Smooth muscle cell (in vitro differentiated cells): ENCODE data around the gene CTSA. TPM values are rescaled to one million over a fixed set of nuclear protein-coding genes. Genes with fewer than 3 reads are reported as not detected.

Experiments
- DNase-seq: peaks from one replicate; lab custom pipeline; 2025; ENCODE audit not compliant: unreplicated experiment; lab: John Stamatoyannopoulos, UW
- H2AFZ ChIP-seq: fragments of 200-600 bp; sonication (generic); 2 replicates; pipeline ENCODE4 v1.6.0; 2016; ENCODE audit warnings: antibody characterized with exemption, low read depth, mild to moderate bottlenecking
- H3F3A ChIP-seq: fragments of 200-600 bp; sonication (generic); 2 replicates; pipeline ENCODE4 v1.6.0; 2017; ENCODE audit warnings: antibody characterized with exemption, low read depth
- H3K27ac ChIP-seq: fragments of 200-600 bp; sonication (generic); 2 replicates; pipeline ENCODE4 v1.5.1; 2016; ENCODE audit warnings: low read depth, mild to moderate bottlenecking
- H3K27me3 ChIP-seq: fragments of 200-600 bp; sonication (generic); 2 replicates; pipeline ENCODE4 v1.6.1; 2016; ENCODE audit warnings: low read depth, mild to moderate bottlenecking
- H3K36me3 ChIP-seq: fragments of 200-600 bp; sonication (generic); 2 replicates; pipeline ENCODE4 v1.5.1; 2016; ENCODE audit warnings: low read depth
- H3K4me1 ChIP-seq: fragments of 200-600 bp; sonication (generic); 2 replicates; pipeline ENCODE4 v1.5.1; 2016; ENCODE audit warnings: low read depth
- H3K4me2 ChIP-seq: fragments of 200-600 bp; sonication (generic); 2 replicates; pipeline ENCODE4 v1.6.0; 2016; ENCODE audit warnings: mild to moderate bottlenecking
- H3K4me3 ChIP-seq: fragments of 200-600 bp; sonication (generic); 2 replicates; pipeline ENCODE4 v1.5.1; 2016; ENCODE audit warnings: mild to moderate bottlenecking
- H3K79me2 ChIP-seq: fragments of 200-600 bp; sonication (generic); 2 replicates; pipeline ENCODE4 v1.6.0; 2016; ENCODE audit warnings: low read depth, mild to moderate bottlenecking
- H3K9ac ChIP-seq: fragments of 200-600 bp; sonication (generic); 2 replicates; pipeline ENCODE4 v1.6.0; 2016; ENCODE audit warnings: low read depth
- H3K9me3 ChIP-seq: fragments of 200-600 bp; sonication (generic); replicated peaks from 2 replicates; pipeline ENCODE4 v1.5.1; 2016; ENCODE audit warnings: low read depth
- H4K20me1 ChIP-seq: fragments of 200-600 bp; sonication (generic); 2 replicates; pipeline ENCODE4 v1.6.0; 2016; ENCODE audit warnings: low read depth
- CTCF ChIP-seq: fragments of 200-600 bp; sonication (generic); IDR thresholded peaks from 2 replicates; pipeline ENCODE4 v1.5.1; 2017; ENCODE audit warnings: borderline replicate concordance, mild to moderate bottlenecking, antibody characterized with exemption; ENCODE audit not compliant: insufficient read depth, poor library complexity, severe bottlenecking
- WGBS: methylation state at CpG from one replicate; pipeline ENCODE4 v1.1.7; 2016; ENCODE audit warnings: low lambda C conversion rate; 5-methylcytosine and 5-hydroxymethylcytosine counted together
- polyA plus RNA-seq: library from polyadenylated mRNA; unstranded; fragments of >200 nt; fragmentation: Nextera tagmentation; extraction: Ambion mirVana; gene quantifications from 2 replicates; pipeline ENCODE4 v1.2.1, GENCODE V29; 2016
- total RNA-seq: library from RNA; depleted of rRNA; stranded (reverse); fragments of >200 nt; gene quantifications from 2 replicates; pipeline ENCODE4 v1.2.3, GENCODE V29; 2014

The CTSA gene
- total and polyA plus RNA-seq, 2 experiments from 2014 or later, result 74.8 to 132 TPM

GRCh38 chr20:45883100-45883469 lies 8.1 kb upstream of the CTSA start:
- Histone ChIP-seq H3K9ac (no peak overlapping the region), H3K79me2 (peaks cover 16% of the 10 kb centered on the region), H3K4me1 (peaks cover 4% of the 10 kb centered on the region), H3K36me3 (no peaks in the 10 kb centered on the region), H3K4me3 (no peak overlapping the region), H3K9me3 (no peaks in the 10 kb centered on the region), H4K20me1 (peaks cover 7% of the 10 kb centered on the region), H2AFZ (no peak overlapping the region), H3F3A (peaks cover 4% of the 10 kb centered on the region), H3K27me3 (no peaks in the 10 kb centered on the region), H3K4me2 (no peak overlapping the region), H3K27ac (no peak overlapping the region)
- 95% methylated on average over 9 of the region's 9 CpGs for WGBS
- DNase-seq, result no peak
- TF ChIP-seq CTCF, result no peak

DNA sequence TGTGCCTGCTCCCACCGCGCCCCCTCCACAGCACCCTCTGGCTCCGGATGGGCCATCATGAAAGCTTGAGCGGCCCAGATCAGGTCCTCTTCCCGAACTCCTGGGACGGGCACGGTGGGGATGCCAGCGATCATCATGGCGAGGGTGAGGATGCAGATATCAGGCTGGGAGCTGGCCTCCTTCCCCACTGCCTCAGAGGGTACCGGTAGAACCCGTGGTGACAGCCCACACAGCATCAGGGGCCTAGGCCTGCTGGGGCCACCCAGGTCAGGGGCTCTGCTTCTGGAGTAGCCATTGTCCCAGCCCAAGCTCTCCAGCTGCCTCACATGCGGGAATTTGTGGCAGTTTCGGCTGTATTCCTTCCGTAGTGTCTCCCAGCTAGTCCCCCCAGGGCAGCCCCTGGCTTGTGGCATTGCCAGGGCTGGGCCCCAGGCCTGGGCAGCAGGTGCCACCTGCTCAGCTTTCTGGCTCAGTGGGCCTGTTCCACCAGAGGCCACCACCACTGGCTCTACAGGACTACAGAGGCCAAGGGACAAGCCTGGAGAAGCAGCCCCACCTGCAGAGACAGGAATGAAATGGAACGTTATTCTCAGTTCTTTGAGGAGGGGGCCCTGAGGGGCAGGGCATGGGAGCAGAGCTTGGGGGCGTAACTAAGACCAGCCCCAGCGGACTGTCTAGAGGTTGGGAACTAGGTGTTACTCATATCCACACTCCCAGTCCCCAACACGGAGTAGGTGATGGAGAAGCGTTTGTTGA lies 4.4 kb upstream of the CTSA start:
- H3K36me3 ChIP-seq, result no peaks in the 10 kb centered on the region
- H3K4me1 ChIP-seq, result peaks cover 6% of the 10 kb centered on the region
- H4K20me1 ChIP-seq, result peaks cover 7% of the 10 kb centered on the region
- no peaks in the 10 kb centered on the region for H3K27me3 ChIP-seq
- H2AFZ ChIP-seq, result no peak overlapping the region
- no peak overlapping the region for H3K27ac ChIP-seq
- TF ChIP-seq CTCF, result no peak
- no peak overlapping the region for H3K4me2 ChIP-seq
- peaks cover 11% of the 10 kb centered on the region for H3K79me2 ChIP-seq
- H3K9ac ChIP-seq, result no peak overlapping the region
- peaks cover 4% of the 10 kb centered on the region for H3F3A ChIP-seq
- 96% methylated on average over 19 of the region's 19 CpGs for WGBS
- no peaks in the 10 kb centered on the region for H3K9me3 ChIP-seq
- DNase-seq, result no peak
- H3K4me3 ChIP-seq, result no peak overlapping the region

GRCh38 chr20:45887346-45887715 lies 3.8 kb upstream of the CTSA start, which contains the start of gene SPATA25:
SPATA25 (minus strand) TSS chr20:45887622; CDS start chr20:45887590, 32 bp downstream.
- no peak within 1 kb of the TSS for H3K4me2 ChIP-seq
- 99% methylated on average over 8 of the region's 8 CpGs for WGBS
- no peaks in the 10 kb centered on the region for H3K36me3 ChIP-seq
- DNase-seq, result no peak
- H3K9me3 ChIP-seq, result no peaks in the 10 kb centered on the region
- peaks cover 10% of the 10 kb centered on the region for H3K4me1 ChIP-seq
- H2AFZ ChIP-seq, result no peak within 1 kb of the TSS
- H3K9ac ChIP-seq, result no peak within 1 kb of the TSS
- no peaks in the 10 kb centered on the region for H3F3A ChIP-seq
- H3K79me2 ChIP-seq, result peaks cover 9% of the 10 kb centered on the region
- H3K4me3 ChIP-seq, result no peak within 1 kb of the TSS
- H3K27me3 ChIP-seq, result no peaks in the 10 kb centered on the region
- no peak for TF ChIP-seq CTCF
- H4K20me1 ChIP-seq, result peaks cover 7% of the 10 kb centered on the region
- H3K27ac ChIP-seq, result no peak within 1 kb of the TSS

GRCh38 chr20:45888681-45889080 lies 2.5 kb upstream of the CTSA start:
- no peak overlapping the region for H2AFZ ChIP-seq
- DNase-seq, result no peak
- TF ChIP-seq CTCF, result no peak
- peaks cover 5% of the 10 kb centered on the region for H3K79me2 ChIP-seq
- no peak overlapping the region for H3K9ac ChIP-seq
- peaks cover 10% of the 10 kb centered on the region for H3K4me1 ChIP-seq
- H4K20me1 ChIP-seq, result peaks cover 7% of the 10 kb centered on the region
- H3F3A ChIP-seq, result no peaks in the 10 kb centered on the region
- no peak overlapping the region for H3K4me3 ChIP-seq
- no peaks in the 10 kb centered on the region for H3K9me3 ChIP-seq
- no peaks in the 10 kb centered on the region for H3K36me3 ChIP-seq
- H3K27me3 ChIP-seq, result no peaks in the 10 kb centered on the region
- WGBS, result 95% methylated on average over 3 of the region's 3 CpGs
- H3K4me2 ChIP-seq, result no peak overlapping the region
- no peak overlapping the region for H3K27ac ChIP-seq
